ENCODE results near the gene AIPL1. TPM values are rescaled to one million over a fixed set of nuclear protein-coding genes. Genes with fewer than 3 reads are reported as not detected.

Gene AIPL1
- total RNA-seq, 1 experiment from 2014 or later: not detected

DNA sequence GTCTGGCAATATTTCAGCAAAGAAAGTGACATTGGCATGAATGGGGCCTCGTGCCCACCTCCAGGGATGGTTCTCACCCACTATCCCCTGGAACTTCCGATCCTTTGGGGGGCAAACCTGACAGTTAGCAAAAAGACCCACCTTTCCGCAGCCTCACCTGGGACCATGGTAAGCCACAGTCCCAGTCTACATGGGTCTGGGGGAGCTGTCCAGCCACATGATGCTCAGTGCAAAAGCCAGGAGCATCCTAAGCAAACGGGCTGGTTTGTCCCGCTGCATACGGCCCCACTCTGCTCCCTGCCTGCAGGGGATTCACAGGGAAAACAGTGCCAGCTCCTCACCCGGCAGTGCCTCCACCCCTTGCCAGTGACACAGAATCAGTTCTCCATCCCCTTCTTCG lies 19.3 kb downstream of the AIPL1 start:
- POLR2A ChIA-PET (ENCODE audit: low non-redundant PET): no interaction called here
- intact Hi-C loops (cut with micrococcal nuclease; ENCODE audit: unreplicated experiment): no loop called here
- CTCF ChIA-PET: no interaction called here
- H3K4me3 ChIP-seq (ENCODE audit: low read depth, low read length, poor library complexity, severe bottlenecking): no peak overlapping the region
- peaks cover 14% of the 10 kb centered on the region for H3K27me3 ChIP-seq (replicated peaks; ENCODE audit: insufficient read depth, low read depth, low read length, poor library complexity)
- DNase-seq (ENCODE audit: low spot score): no peak
- TF ChIP-seq, protein P1, sequence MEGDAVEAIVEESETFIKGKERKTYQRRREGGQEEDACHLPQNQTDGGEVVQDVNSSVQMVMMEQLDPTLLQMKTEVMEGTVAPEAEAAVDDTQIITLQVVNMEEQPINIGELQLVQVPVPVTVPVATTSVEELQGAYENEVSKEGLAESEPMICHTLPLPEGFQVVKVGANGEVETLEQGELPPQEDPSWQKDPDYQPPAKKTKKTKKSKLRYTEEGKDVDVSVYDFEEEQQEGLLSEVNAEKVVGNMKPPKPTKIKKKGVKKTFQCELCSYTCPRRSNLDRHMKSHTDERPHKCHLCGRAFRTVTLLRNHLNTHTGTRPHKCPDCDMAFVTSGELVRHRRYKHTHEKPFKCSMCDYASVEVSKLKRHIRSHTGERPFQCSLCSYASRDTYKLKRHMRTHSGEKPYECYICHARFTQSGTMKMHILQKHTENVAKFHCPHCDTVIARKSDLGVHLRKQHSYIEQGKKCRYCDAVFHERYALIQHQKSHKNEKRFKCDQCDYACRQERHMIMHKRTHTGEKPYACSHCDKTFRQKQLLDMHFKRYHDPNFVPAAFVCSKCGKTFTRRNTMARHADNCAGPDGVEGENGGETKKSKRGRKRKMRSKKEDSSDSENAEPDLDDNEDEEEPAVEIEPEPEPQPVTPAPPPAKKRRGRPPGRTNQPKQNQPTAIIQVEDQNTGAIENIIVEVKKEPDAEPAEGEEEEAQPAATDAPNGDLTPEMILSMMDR (conservative IDR thresholded peaks at IDR 0.05; ENCODE audit: low read depth, low read length): no peak
- no peak for TF ChIP-seq EZH2 (IDR thresholded peaks at IDR 0.05; ENCODE audit: borderline replicate concordance, low read depth, low read length, poor library complexity, severe bottlenecking)
- no peaks in the 10 kb centered on the region for H3K9me3 ChIP-seq (ENCODE audit: low read depth, low read length, poor library complexity, severe bottlenecking)
- no peaks in the 10 kb centered on the region for H3K4me1 ChIP-seq (ENCODE audit: insufficient read depth, low read length, poor library complexity, severe bottlenecking)
- no peaks in the 10 kb centered on the region for H3K36me3 ChIP-seq (ENCODE audit: insufficient read depth, low read length, poor library complexity, severe bottlenecking)
- no TSS peak for BruUV-seq (replicated peaks)
- no peak overlapping the region for H3K27ac ChIP-seq (ENCODE audit: low read depth, low read length, poor library complexity, severe bottlenecking)

DNA sequence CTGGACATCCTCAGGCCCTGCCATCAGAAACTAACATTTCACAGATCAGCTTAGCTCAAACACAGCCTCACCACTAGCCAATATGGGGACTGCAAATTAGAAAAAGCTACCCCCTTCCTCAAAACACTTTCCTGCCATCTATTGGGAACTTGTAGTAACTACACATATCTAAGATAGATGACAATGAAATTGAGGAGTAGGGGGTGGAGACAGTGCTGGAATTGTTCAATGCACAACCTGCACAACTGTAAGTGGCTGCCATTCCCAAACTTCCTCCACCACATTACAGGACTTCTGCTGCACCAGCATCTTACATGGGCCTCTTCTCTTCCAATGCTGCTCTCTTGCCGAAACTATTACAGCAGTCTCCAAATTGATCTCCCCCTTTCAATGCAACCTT lies 21.9 kb downstream of the AIPL1 start:
- POLR2A ChIA-PET (ENCODE audit: low non-redundant PET): no interaction called here
- TF ChIP-seq, protein P1 (conservative IDR thresholded peaks at IDR 0.05; ENCODE audit: low read depth, low read length): peak; percentile 60
- TF ChIP-seq EZH2 (IDR thresholded peaks at IDR 0.05; ENCODE audit: borderline replicate concordance, low read depth, low read length, poor library complexity, severe bottlenecking): no peak
- DNase-seq (ENCODE audit: low spot score): peak; percentile 70

DNA sequence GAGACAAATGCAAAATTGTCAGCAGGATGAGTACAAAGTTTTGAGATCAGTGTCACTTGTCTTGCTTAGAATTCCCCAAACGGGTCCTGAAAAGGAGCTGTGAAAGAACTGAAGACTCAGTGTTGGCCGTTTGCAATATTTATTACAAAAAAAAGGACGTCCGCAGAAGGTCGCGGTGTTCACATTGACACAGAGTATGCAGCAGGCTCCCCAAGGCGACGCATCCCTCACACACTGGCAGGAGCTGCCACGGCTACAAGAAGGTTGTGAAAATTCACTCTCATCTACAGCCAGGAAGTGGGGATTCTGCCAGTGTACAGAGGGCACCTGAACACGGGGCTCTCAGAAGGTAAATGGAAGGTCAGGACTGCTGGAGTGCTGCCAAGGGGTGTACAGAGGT lies 26.2 kb downstream of the AIPL1 start:
- ChIA-PET POLR2A (ENCODE audit: low non-redundant PET) (no interaction called here), CTCF (no interaction called here)
- no peak overlapping the region for H3K4me3 ChIP-seq (ENCODE audit: low read depth, low read length, poor library complexity, severe bottlenecking)
- H3K36me3 ChIP-seq (ENCODE audit: insufficient read depth, low read length, poor library complexity, severe bottlenecking): no peaks in the 10 kb centered on the region
- no TSS peak for BruUV-seq (replicated peaks)
- H3K27ac ChIP-seq (ENCODE audit: low read depth, low read length, poor library complexity, severe bottlenecking): no peak overlapping the region
- no peak for DNase-seq (ENCODE audit: low spot score)
- peaks cover 21% of the 10 kb centered on the region for H3K27me3 ChIP-seq (replicated peaks; ENCODE audit: insufficient read depth, low read depth, low read length, poor library complexity)
- TF ChIP-seq EZH2 (IDR thresholded peaks at IDR 0.05; ENCODE audit: borderline replicate concordance, low read depth, low read length, poor library complexity, severe bottlenecking): no peak
- TF ChIP-seq, protein P1 (conservative IDR thresholded peaks at IDR 0.05; ENCODE audit: low read depth, low read length): no peak
- no peaks in the 10 kb centered on the region for H3K9me3 ChIP-seq (ENCODE audit: low read depth, low read length, poor library complexity, severe bottlenecking)
- H3K4me1 ChIP-seq (ENCODE audit: insufficient read depth, low read length, poor library complexity, severe bottlenecking): no peaks in the 10 kb centered on the region
- intact Hi-C loops (cut with micrococcal nuclease; ENCODE audit: unreplicated experiment): no loop called here

More for the DNA sequence above, 21.9 kb downstream of the AIPL1 start:
- Histone ChIP-seq H3K27me3 (replicated peaks; ENCODE audit: insufficient read depth, low read depth, low read length, poor library complexity) (peaks cover 14% of the 10 kb centered on the region), H3K27ac (ENCODE audit: low read depth, low read length, poor library complexity, severe bottlenecking) (no peak overlapping the region), H3K4me3 (ENCODE audit: low read depth, low read length, poor library complexity, severe bottlenecking) (no peak overlapping the region), H3K36me3 (ENCODE audit: insufficient read depth, low read length, poor library complexity, severe bottlenecking) (no peaks in the 10 kb centered on the region), H3K4me1 (ENCODE audit: insufficient read depth, low read length, poor library complexity, severe bottlenecking) (no peaks in the 10 kb centered on the region), H3K9me3 (ENCODE audit: low read depth, low read length, poor library complexity, severe bottlenecking) (no peaks in the 10 kb centered on the region)
- intact Hi-C loops (cut with micrococcal nuclease; ENCODE audit: unreplicated experiment): loop anchor here (5.0 kb wide), 1 partner anchor 706 kb away; no protein-coding TSS in a partner anchor
- CTCF ChIA-PET: interaction anchor here (0.6 to 1.1 kb wide), 4 partner anchors 116 to 826 kb away, joined by 3 to 13 read pairs (median 4); no protein-coding TSS in a partner anchor
- BruUV-seq (replicated peaks): no TSS peak

Measured in A673 (cell line).